ENCODE measurements around the gene TNFRSF13B.
"Not testable (repeated sequence)": the region's sequence is repeated elsewhere in the genome, so short reads cannot be mapped to it uniquely, and the experiment has no call there.

Gene TNFRSF13B

GRCh38 chr17:16906680-16907079, 65.2 kb downstream of the TNFRSF13B start:
- DNase-seq, result no peak

- no peak for DNase-seq
These were observed 66.2 kb downstream of the TNFRSF13B start for GRCh38 chr17:16905593-16906191.

- not testable (repeated sequence) for DNase-seq
These were observed 68.8 kb downstream of the TNFRSF13B start for GRCh38 chr17:16903070-16903469.

GRCh38 chr17:16900288-16900882, 71.5 kb downstream of the TNFRSF13B start:
- DNase-seq, result no peak

- not testable (repeated sequence) for DNase-seq
These were observed 74.6 kb downstream of the TNFRSF13B start for GRCh38 chr17:16897211-16897896.

- DNase-seq, result not testable (repeated sequence)
These were observed 75.7 kb downstream of the TNFRSF13B start for GRCh38 chr17:16896235-16896634.

GRCh38 chr17:16893527-16893926, 78.4 kb downstream of the TNFRSF13B start:
- DNase-seq, result not testable (repeated sequence)

GRCh38 chr17:16892876-16893454, 79.0 kb downstream of the TNFRSF13B start:
- not testable (repeated sequence) for DNase-seq

- DNase-seq, result no peak
These were observed 82.8 kb downstream of the TNFRSF13B start for GRCh38 chr17:16889088-16889465.
